GM12878 (cell line): ENCODE data around the gene NFKBIE. TPM values are rescaled to one million over a fixed set of nuclear protein-coding genes. Genes with fewer than 3 reads are reported as not detected.

Experiments
- ATAC-seq: fragments of 200-7000 bp; cut with Tn5 transposase; 3 replicates; pipeline ENCODE4 v1.9.1; 2020; ENCODE audit warnings: mild to moderate bottlenecking, moderate library complexity
- BruUV-seq: library from RNA; stranded (reverse); fragments of 400-500 nt; replicated peaks from 2 replicates; lab custom pipeline; 2021; lab: Mats Ljungman, UMichigan
- CTCF ChIA-PET: fragments of 300-600 bp; sonication (Branson Sonifier 250); formaldehyde crosslinking; extraction: SDS; loops from one replicate; lab custom pipeline; 2021; ENCODE audit warnings: inconsistent platforms; lab: Yijun Ruan, JAX
- POLR2A ChIA-PET: fragments of 350-600 bp; formaldehyde crosslinking; extraction: SDS; loops from one replicate; lab custom pipeline; 2021; ENCODE audit warnings: inconsistent platforms; lab: Charles Lee
- RAD21 ChIA-PET: fragments of 300-600 bp; sonication (Branson Sonifier 250); formaldehyde crosslinking; loops from one replicate; lab custom pipeline; 2023; ENCODE audit warnings: antibody characterized with exemption; ENCODE audit not compliant: unreplicated experiment; lab: Charles Lee
- SMC1A ChIA-PET: fragments of 300-600 bp; sonication (Branson Sonifier 250); formaldehyde crosslinking; loops from one replicate; lab custom pipeline; 2023; ENCODE audit not compliant: unreplicated experiment, uncharacterized antibody; lab: Charles Lee
- DNase-seq: peaks from one replicate; pipeline ENCODE4 v3.0.0-alpha.2; 2011; ENCODE audit warnings: low read depth, low spot score
- FAIRE-seq: peaks from 3 replicates; lab custom pipeline; 2011; peaks lifted over from hg19 to GRCh38; lab: Jason Lieb, UNC
- H2AFZ ChIP-seq: 2 replicates; pipeline ENCODE4 v1.6.0; 2011; ENCODE audit warnings: low read depth, low read length, control low read depth; ENCODE audit not compliant: control insufficient read depth
- H3K27ac ChIP-seq: 2 replicates; pipeline ENCODE4 v1.5.1; 2011; ENCODE audit warnings: control low read depth; ENCODE audit not compliant: control insufficient read depth, insufficient read depth
- H3K27me3 ChIP-seq, 2 experiments: replicated peaks in 1 of 2; 2 replicates each; pipeline versions ENCODE4 v1.6.0 to v1.6.1; 2011; ENCODE audit warnings: low read length in 1 of 2; ENCODE audit not compliant: control insufficient read depth in 2 of 2, insufficient read depth in 2 of 2
- H3K36me3 ChIP-seq, 2 experiments: 2 replicates each; pipeline ENCODE4 v1.5.1; 2011; ENCODE audit warnings: low read length in 1 of 2; ENCODE audit not compliant: control insufficient read depth in 2 of 2, insufficient read depth in 2 of 2
- H3K4me1 ChIP-seq: 2 replicates; pipeline ENCODE4 v1.6.1; 2011; ENCODE audit warnings: mild to moderate bottlenecking, low read length, moderate library complexity, mixed read lengths; ENCODE audit not compliant: control insufficient read depth, insufficient read depth
- H3K4me2 ChIP-seq: 2 replicates; pipeline ENCODE4 v1.6.0; 2011; ENCODE audit warnings: control low read depth; ENCODE audit not compliant: control insufficient read depth, insufficient read depth
- H3K4me3 ChIP-seq: fragments of 200-600 bp; sonication (generic); 2 replicates; pipeline ENCODE4 v1.5.1; 2016
- H3K79me2 ChIP-seq: 2 replicates; pipeline ENCODE4 v1.6.0; 2011; ENCODE audit warnings: low read length; ENCODE audit not compliant: control insufficient read depth, insufficient read depth
- H3K9ac ChIP-seq: 2 replicates; pipeline ENCODE4 v1.8.0; 2011; ENCODE audit warnings: low read length, control low read depth, mixed read lengths; ENCODE audit not compliant: control insufficient read depth, insufficient read depth
- H3K9me3 ChIP-seq: replicated peaks from 3 replicates; pipeline ENCODE4 v1.5.1; 2011; ENCODE audit warnings: mild to moderate bottlenecking, low read length; ENCODE audit not compliant: control insufficient read depth, insufficient read depth
- H4K20me1 ChIP-seq: 2 replicates; pipeline ENCODE4 v1.6.0; 2011; ENCODE audit not compliant: control insufficient read depth, insufficient read depth
- BCLAF1 ChIP-seq: fragments of 450-650 bp; IDR thresholded peaks from 2 replicates; pipeline ENCODE4 v1.6.1; 2017; ENCODE audit warnings: antibody characterized with exemption, mild to moderate bottlenecking, moderate library complexity
- CBX5 ChIP-seq: sonication (generic); IDR thresholded peaks from 2 replicates; pipeline ENCODE4 v1.6.1; 2016; ENCODE audit warnings: low read depth, moderate library complexity, mild to moderate bottlenecking, inconsistent platforms
- CREB1 ChIP-seq: IDR thresholded peaks from 2 replicates; pipeline ENCODE4 v1.6.1; 2012; ENCODE audit warnings: low read depth, mild to moderate bottlenecking, inconsistent platforms
- E2F8 ChIP-seq: fragments of 450-650 bp; IDR thresholded peaks from 2 replicates; pipeline ENCODE4 v1.6.1; 2018; ENCODE audit warnings: mild to moderate bottlenecking, low read depth, moderate library complexity; ENCODE audit not compliant: partially characterized antibody
- POU2F2 ChIP-seq: IDR thresholded peaks from 3 replicates; pipeline ENCODE4 v1.6.1; 2011; ENCODE audit warnings: low read depth, mild to moderate bottlenecking, low read length, borderline replicate concordance
- SP1 ChIP-seq: IDR thresholded peaks from one replicate; pipeline ENCODE4 v1.6.1; 2011; ENCODE audit warnings: low read depth, low read length
- WRNIP1 ChIP-seq: IDR thresholded peaks from 2 replicates; pipeline ENCODE4 v1.6.1; 2011; ENCODE audit warnings: low read depth, low read length, improper control_type of control experiment, borderline replicate concordance
- YY1 ChIP-seq: IDR thresholded peaks from 2 replicates; pipeline ENCODE4 v1.6.1; 2011; ENCODE audit warnings: low read depth, mild to moderate bottlenecking, low read length
- ZNF207 ChIP-seq: fragments of 450-650 bp; IDR thresholded peaks from 2 replicates; pipeline ENCODE4 v1.6.1; 2014; ENCODE audit warnings: antibody characterized with exemption, mild to moderate bottlenecking, borderline replicate concordance
- WGBS: methylation state at CpG from one replicate; pipeline ENCODE4 v1.1.6; 2016; ENCODE audit warnings: low lambda C conversion rate; ENCODE audit not compliant: insufficient replicate concordance, insufficient coverage; ENCODE audit errors: missing lambda C conversion rate; 5-methylcytosine and 5-hydroxymethylcytosine counted together
- in situ Hi-C: fragments of 300-500 bp; cut with MboI; formaldehyde crosslinking; loops from 9 replicates; pipeline ENCODE4 v1.14.3; 2018; ENCODE audit warnings: mixed read lengths
- intact Hi-C: fragments of 100-400 bp; cut with micrococcal nuclease; formaldehyde crosslinking; loops from one replicate; pipeline ENCODE4 v1.14.2; 2022; ENCODE audit not compliant: unreplicated experiment
- polyA plus RNA-seq, 11 experiments: library from polyadenylated mRNA; depleted of rRNA in 4 of 11; unstranded in 6 of 11; stranded (reverse) in 5 of 11; fragments of >200 nt; fragmentation: Nextera tagmentation in 4 of 11; fragmentation: Illumina TruSeq in 1 of 11; extraction: Ambion mirVana in 4 of 11; extraction: Trizol in 1 of 11; gene quantifications; 1 replicate in 1 of 11; 2 replicates in 10 of 11; pipeline versions ENCODE4 v1.2.1 to v1.2.3, GENCODE V29; 2011 to 2016; ENCODE audit warnings: inconsistent platforms in 2 of 11, missing spikeins in 2 of 11, low read depth in 1 of 11
- total RNA-seq, 4 experiments: library from RNA; depleted of rRNA in 3 of 4; stranded (reverse); fragments of >200 nt in 3 of 4; fragmentation: Illumina TruSeq in 1 of 4; extraction: Trizol in 1 of 4; gene quantifications; 2 replicates each; pipeline versions ENCODE4 v1.2.1 to v1.2.3, GENCODE V29; 2013 to 2021

Gene NFKBIE
- total and polyA plus RNA-seq, 10 of the 15 experiments (the other 5 are each of a cell fraction or from before 2014, with no cell fraction given): 10.4 to 106 (median 38.8) TPM

DNA sequence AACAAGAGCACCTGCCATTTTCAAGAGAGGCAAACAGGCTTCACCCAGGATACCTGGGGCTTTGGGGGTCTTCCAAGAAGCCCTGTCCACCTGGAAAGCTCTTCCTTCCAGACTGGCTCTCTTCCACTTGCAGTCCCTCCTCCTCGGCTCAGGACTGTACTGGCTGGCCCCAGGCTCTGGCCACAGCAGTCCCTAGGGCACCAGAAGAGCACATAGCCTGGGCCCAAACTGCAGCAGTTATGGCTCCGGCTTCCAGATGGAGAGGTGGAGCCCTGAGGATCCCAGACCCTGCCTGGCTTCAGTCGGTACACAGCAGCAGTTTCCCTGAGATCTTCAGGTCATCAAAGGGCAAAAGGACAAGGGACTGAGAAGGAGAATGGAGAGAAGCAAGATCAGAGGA is 6.4 kb downstream of the NFKBIE start:
- CTCF ChIA-PET: interaction anchor here (0.7 to 1.3 kb wide), 2 partner anchors 11 to 86 kb away, joined by 3 to 4 read pairs; no protein-coding TSS in a partner anchor
- in situ Hi-C loops (no loop called here), intact Hi-C loops (no loop called here)
- H3K9me3 ChIP-seq: no peaks in the 10 kb centered on the region
- peaks cover 68% of the 10 kb centered on the region for H3K4me1 ChIP-seq
- H3K27me3 ChIP-seq: no peaks in the 10 kb centered on the region
- no peak overlapping the region for H2AFZ ChIP-seq
- WGBS: 43% methylated on average over 3 of the region's 3 CpGs
- ATAC-seq (no peak), DNase-seq (no peak), FAIRE-seq (no peak)
- POLR2A ChIA-PET: interaction anchor here (1.2 to 10.7 kb wide), 2 partner anchors 12 to 34 kb away, joined by 3 to 131 read pairs; partner anchors contain the start of gene HSP90AB1
- peak overlapping the region; percentile 98 for H3K4me2 ChIP-seq
- peak overlapping the region; percentile 30 for H3K4me3 ChIP-seq
- H3K27ac ChIP-seq: peak overlapping the region; percentile 99
- TF ChIP-seq CREB1: no peak
- TF ChIP-seq YY1: 0 out of 2 replicates have a peak, but pooled peaks have one; percentile 1
- H4K20me1 ChIP-seq: peaks cover 4% of the 10 kb centered on the region; the same call in 1 of the 2 replicates
- peak overlapping the region; percentile 90 for H3K9ac ChIP-seq
- H3K36me3 ChIP-seq: peaks cover 26 to 27% of the 10 kb centered on the region in 2 experiments
- no TSS peak for BruUV-seq
- RAD21 ChIA-PET: interaction anchor here (0.6 to 4.8 kb wide), 2 partner anchors 9 to 12 kb away, joined by 5 to 28 read pairs; partner anchors contain the start of gene HSP90AB1
- SMC1A ChIA-PET: no interaction called here
- peaks cover 87% of the 10 kb centered on the region for H3K79me2 ChIP-seq

GRCh38 chr6:44258325-44258863 is 7.0 kb downstream of the NFKBIE start:
- peaks cover 68% of the 10 kb centered on the region for H3K4me1 ChIP-seq
- CTCF ChIA-PET: interaction anchor here (0.7 to 1.3 kb wide), 2 partner anchors 11 to 86 kb away, joined by 3 to 4 read pairs; no protein-coding TSS in a partner anchor
- peak overlapping the region; percentile 98 for H3K4me2 ChIP-seq
- peaks cover 86% of the 10 kb centered on the region for H3K79me2 ChIP-seq
- DNase-seq: no peak
- WGBS: 11% methylated on average over 9 of the region's 9 CpGs
- RAD21 ChIA-PET: interaction anchor here (0.6 to 4.8 kb wide), 2 partner anchors 10 to 12 kb away, joined by 5 to 28 read pairs; partner anchors contain the start of gene HSP90AB1
- FAIRE-seq: peak; percentile 38
- no TSS peak for BruUV-seq
- POLR2A ChIA-PET: interaction anchor here (0.6 to 10.7 kb wide), 3 partner anchors 11 to 61 kb away, joined by 3 to 131 read pairs (median 6); partner anchors contain the start of gene HSP90AB1
- H3K9ac ChIP-seq: peak overlapping the region; percentile 90
- intact Hi-C loops (no loop called here), in situ Hi-C loops (no loop called here)
- H3K36me3 ChIP-seq: peaks cover 27 to 30% of the 10 kb centered on the region in 2 experiments
- H2AFZ ChIP-seq: no peak overlapping the region
- H3K4me3 ChIP-seq: peak overlapping the region; percentile 33
- SMC1A ChIA-PET: interaction anchor here (2.7 kb wide), 1 partner anchor 85 kb away, joined by 10 read pairs; no protein-coding TSS in a partner anchor
- H4K20me1 ChIP-seq: peaks cover 4% of the 10 kb centered on the region; the same call in 1 of the 2 replicates
- ATAC-seq: peak; percentile 5
- peak overlapping the region; percentile 99 for H3K27ac ChIP-seq
- H3K9me3 ChIP-seq: no peaks in the 10 kb centered on the region
- no peaks in the 10 kb centered on the region for H3K27me3 ChIP-seq
- TF ChIP-seq E2F8 (peak; percentile 3), POU2F2 (peak; percentile 33; the same call in 1 of the 3 replicates), ZNF207 (no peak), WRNIP1 (no peak), BCLAF1 (peak; percentile 36; the same call in 1 of the 2 replicates), SP1 (no peak), YY1 (peak; percentile 14; the same call in 1 of the 2 replicates), CBX5 (no peak)
